Astrocyte (in vitro differentiated cells and primary cell): ENCODE data around the gene CRNN.
A peak's percentile ranks its signal among the peaks of the same experiment; 100 is the strongest.

ENCODE experiments used
- CTCF ChIP-seq: IDR thresholded peaks from 2 replicates; pipeline ENCODE4 v1.5.1; 2011; ENCODE audit warnings: low read depth, mild to moderate bottlenecking, inconsistent platforms, low read length, moderate library complexity; ENCODE audit not compliant: insufficient read depth
- EZH2 ChIP-seq: IDR thresholded peaks from 2 replicates; pipeline ENCODE4 v1.6.1; 2012; ENCODE audit warnings: mild to moderate bottlenecking, low read length, inconsistent platforms; ENCODE audit not compliant: insufficient read depth

DNA sequence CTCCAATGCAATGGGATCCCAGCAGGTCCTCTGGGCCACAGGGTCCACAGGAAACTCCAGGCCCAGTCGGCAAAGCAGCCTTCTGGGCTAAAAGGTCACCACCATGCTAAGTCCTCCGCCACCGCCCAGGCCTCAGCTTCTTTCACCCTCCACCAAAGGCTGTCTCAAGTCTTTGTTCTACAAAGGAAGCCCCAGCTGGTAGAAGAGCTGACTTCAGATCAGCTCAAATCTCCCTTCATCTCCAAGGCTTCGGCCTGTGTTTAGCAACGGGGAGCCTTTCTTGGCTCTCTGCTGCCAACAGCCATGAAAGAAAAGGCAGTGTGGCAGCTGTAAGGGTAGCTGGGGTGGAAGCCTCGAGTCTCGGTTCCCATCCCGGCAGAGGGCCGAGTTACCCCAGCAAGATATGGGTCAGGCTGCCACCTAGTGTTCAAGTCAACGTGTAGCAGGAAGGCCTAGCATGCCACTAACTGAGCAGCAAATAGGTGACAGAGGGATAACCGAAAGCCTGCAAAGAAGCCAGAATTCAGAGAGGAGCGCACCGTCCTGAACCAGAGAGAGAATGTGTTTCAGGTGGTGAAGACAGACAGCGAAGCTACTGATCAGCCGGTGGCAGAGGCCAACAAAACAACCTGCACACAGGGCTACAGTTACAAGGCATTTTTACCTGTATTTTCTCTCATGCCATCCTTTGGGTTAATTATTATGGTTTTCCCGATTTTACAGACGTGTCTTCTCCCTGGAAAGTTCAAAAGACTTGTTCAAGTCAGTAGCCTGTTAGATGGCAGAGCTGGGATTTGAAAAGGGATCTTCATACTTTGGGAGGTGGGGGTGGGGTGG, 26.8 kb upstream of the CRNN start:
- TF ChIP-seq EZH2: no peak
- TF ChIP-seq CTCF: peak; percentile 66
